SK-N-SH (cell line): ENCODE data around the gene CDKL5.

Experiments used
- CTCF ChIP-seq: fragments of 200-600 bp; sonication (generic); IDR thresholded peaks from 2 replicates; pipeline ENCODE4 v1.6.1; 2017; ENCODE audit warnings: antibody characterized with exemption, mild to moderate bottlenecking, moderate library complexity
- EZH2phosphoT487 ChIP-seq: fragments of 200-600 bp; sonication (generic); IDR thresholded peaks from 2 replicates; pipeline ENCODE4 v1.6.1; 2017; ENCODE audit warnings: low read depth, mixed run types, mild to moderate bottlenecking, antibody characterized with exemption, moderate library complexity, borderline replicate concordance
- POLR2AphosphoS5 ChIP-seq: IDR thresholded peaks from 2 replicates; pipeline ENCODE4 v1.6.1; 2012; ENCODE audit warnings: low read depth, low read length
- RCOR1 ChIP-seq: fragments of 150-350 bp; IDR thresholded peaks from 2 replicates; pipeline ENCODE4 v1.6.1; 2017; ENCODE audit warnings: antibody characterized with exemption, low read length

GRCh38 chrX:18542905-18543304, 117.5 kb downstream of the CDKL5 start:
- no peak for TF ChIP-seq RCOR1
- no peak for TF ChIP-seq CTCF
- no peak for TF ChIP-seq EZH2phosphoT487
- no peak for TF ChIP-seq POLR2AphosphoS5
